ENCODE results near the gene GOT2.
A peak's percentile ranks its signal among the peaks of the same experiment; 100 is the strongest.

DNA sequence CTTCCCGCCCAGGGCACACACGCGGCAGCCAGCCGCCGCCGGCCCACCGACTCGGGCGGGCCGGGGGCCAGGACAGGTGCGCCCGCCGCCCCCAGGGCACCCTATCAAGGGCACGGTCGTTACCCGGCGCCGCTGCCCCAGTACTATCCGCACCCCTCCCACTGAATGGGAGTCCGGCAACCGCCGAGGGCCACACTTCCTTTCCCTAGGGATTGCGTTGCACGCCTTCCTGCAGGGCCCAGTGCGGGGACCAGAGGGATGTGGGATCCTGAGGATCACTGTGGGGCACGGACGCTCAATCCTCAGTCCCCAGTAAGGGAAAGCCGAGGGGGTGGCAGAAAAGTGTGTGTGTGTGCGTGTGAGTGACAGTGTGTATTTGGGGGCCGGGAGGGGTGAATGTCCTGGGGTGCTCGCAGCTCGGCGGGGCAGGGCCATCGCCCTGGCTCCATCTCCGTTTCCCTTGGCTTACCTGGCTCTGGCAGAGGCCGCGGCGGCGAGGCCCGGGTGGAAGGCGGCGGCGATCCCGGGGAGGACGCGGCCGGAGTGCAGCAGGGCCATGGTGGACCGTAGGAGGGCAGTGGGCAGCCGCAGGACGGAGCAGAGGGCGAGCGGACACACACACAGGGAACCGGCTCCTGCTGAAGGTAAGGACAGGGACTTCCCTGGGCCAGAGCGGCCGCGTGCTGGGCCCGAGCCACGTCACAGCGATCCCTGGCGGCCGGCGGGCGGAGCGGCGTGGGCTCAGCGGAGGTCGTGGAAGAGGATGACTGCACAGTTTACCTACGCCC, at the start of gene GOT2:
- TF ChIP-seq, protein P1, sequence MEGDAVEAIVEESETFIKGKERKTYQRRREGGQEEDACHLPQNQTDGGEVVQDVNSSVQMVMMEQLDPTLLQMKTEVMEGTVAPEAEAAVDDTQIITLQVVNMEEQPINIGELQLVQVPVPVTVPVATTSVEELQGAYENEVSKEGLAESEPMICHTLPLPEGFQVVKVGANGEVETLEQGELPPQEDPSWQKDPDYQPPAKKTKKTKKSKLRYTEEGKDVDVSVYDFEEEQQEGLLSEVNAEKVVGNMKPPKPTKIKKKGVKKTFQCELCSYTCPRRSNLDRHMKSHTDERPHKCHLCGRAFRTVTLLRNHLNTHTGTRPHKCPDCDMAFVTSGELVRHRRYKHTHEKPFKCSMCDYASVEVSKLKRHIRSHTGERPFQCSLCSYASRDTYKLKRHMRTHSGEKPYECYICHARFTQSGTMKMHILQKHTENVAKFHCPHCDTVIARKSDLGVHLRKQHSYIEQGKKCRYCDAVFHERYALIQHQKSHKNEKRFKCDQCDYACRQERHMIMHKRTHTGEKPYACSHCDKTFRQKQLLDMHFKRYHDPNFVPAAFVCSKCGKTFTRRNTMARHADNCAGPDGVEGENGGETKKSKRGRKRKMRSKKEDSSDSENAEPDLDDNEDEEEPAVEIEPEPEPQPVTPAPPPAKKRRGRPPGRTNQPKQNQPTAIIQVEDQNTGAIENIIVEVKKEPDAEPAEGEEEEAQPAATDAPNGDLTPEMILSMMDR (IDR thresholded peaks at IDR 0.05), result peak; percentile 65 to 95 (median 86)
- peak in 1 of 2 donors; percentile 37 for TF ChIP-seq POLR2A (IDR thresholded peaks at IDR 0.05)

Data from uterus (tissue), 2 donors.